SK-N-SH (cell line): Measurements from ENCODE around the gene FBXL7.

Experiments
- CHD2 ChIP-seq: fragments of 150-350 bp; IDR thresholded peaks from 2 replicates; pipeline ENCODE4 v1.6.1; 2018; ENCODE audit warnings: low read length; ENCODE audit not compliant: partially characterized antibody
- CTCF ChIP-seq: fragments of 200-600 bp; sonication (generic); IDR thresholded peaks from 2 replicates; pipeline ENCODE4 v1.6.1; 2017; ENCODE audit warnings: antibody characterized with exemption, mild to moderate bottlenecking, moderate library complexity
- EP300 ChIP-seq, 2 experiments: IDR thresholded peaks; 2 replicates each; pipeline versions ENCODE4 v1.4.0 to v1.6.1; 2012; ENCODE audit warnings: borderline replicate concordance in 1 of 2, low read depth in 1 of 2, low read length in 1 of 2
- NFIC ChIP-seq: IDR thresholded peaks from 2 replicates; pipeline ENCODE4 v1.4.0; 2012; ENCODE audit warnings: borderline replicate concordance
- NRF1 ChIP-seq: IDR thresholded peaks from 2 replicates; pipeline ENCODE4 v1.6.1; 2012; ENCODE audit warnings: low read depth, mild to moderate bottlenecking, low read length
- POLR2AphosphoS5 ChIP-seq: IDR thresholded peaks from 2 replicates; pipeline ENCODE4 v1.6.1; 2012; ENCODE audit warnings: low read depth, low read length
- SMC3 ChIP-seq: IDR thresholded peaks from 2 replicates; pipeline ENCODE4 v1.6.1; 2012; ENCODE audit warnings: low read depth, low read length, improper control_type of control experiment
- TAF1 ChIP-seq: IDR thresholded peaks from 2 replicates; pipeline ENCODE4 v1.6.1; 2012; ENCODE audit warnings: low read depth, mild to moderate bottlenecking, low read length, moderate library complexity, borderline replicate concordance
- TCF12 ChIP-seq: IDR thresholded peaks from 2 replicates; pipeline ENCODE4 v1.4.0; 2012
- YY1 ChIP-seq: IDR thresholded peaks from 2 replicates; pipeline ENCODE4 v1.4.0; 2012; ENCODE audit warnings: low read depth, mild to moderate bottlenecking
- TF ChIP-seq, protein P1 (sequence below): IDR thresholded peaks from 2 replicates; pipeline ENCODE4 v1.6.1; 2012; ENCODE audit warnings: mild to moderate bottlenecking, low read depth, low read length, moderate library complexity

DNA sequence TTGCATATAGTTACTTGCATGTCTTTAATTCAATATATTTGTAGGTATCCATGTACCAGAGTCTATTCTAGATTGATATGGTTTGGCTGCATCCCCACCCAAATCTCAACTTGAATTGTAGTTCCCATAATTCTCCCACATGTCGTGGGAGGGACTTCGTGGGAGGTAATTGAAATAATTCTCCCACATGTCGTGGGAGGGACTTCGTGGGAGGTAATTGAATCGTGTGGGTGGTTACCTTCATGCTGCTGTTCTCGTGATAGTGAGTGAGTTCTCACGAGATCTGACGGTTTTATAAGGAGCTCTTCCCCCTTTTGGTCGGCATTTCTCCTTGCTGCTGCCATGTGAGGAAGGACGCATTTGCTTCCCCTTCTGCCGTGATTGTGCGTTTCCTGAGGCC is 16.5 kb downstream of the FBXL7 start:
- TF ChIP-seq TCF12 (no peak), CTCF (no peak), TAF1 (no peak), YY1 (no peak), EP300 (IDR thresholded peaks at IDR 0.05; ENCODE audit: borderline replicate concordance in 1 of 2, low read depth in 1 of 2, low read length in 1 of 2) (no peak), NRF1 (no peak), NFIC (no peak), CHD2 (no peak), SMC3 (no peak), POLR2AphosphoS5 (no peak)
- TF ChIP-seq, protein P1, sequence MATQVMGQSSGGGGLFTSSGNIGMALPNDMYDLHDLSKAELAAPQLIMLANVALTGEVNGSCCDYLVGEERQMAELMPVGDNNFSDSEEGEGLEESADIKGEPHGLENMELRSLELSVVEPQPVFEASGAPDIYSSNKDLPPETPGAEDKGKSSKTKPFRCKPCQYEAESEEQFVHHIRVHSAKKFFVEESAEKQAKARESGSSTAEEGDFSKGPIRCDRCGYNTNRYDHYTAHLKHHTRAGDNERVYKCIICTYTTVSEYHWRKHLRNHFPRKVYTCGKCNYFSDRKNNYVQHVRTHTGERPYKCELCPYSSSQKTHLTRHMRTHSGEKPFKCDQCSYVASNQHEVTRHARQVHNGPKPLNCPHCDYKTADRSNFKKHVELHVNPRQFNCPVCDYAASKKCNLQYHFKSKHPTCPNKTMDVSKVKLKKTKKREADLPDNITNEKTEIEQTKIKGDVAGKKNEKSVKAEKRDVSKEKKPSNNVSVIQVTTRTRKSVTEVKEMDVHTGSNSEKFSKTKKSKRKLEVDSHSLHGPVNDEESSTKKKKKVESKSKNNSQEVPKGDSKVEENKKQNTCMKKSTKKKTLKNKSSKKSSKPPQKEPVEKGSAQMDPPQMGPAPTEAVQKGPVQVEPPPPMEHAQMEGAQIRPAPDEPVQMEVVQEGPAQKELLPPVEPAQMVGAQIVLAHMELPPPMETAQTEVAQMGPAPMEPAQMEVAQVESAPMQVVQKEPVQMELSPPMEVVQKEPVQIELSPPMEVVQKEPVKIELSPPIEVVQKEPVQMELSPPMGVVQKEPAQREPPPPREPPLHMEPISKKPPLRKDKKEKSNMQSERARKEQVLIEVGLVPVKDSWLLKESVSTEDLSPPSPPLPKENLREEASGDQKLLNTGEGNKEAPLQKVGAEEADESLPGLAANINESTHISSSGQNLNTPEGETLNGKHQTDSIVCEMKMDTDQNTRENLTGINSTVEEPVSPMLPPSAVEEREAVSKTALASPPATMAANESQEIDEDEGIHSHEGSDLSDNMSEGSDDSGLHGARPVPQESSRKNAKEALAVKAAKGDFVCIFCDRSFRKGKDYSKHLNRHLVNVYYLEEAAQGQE: no peak
